AG10803 (cell line): ENCODE results near the gene PRR5L.
A peak's percentile ranks its signal among the peaks of the same experiment; 100 is the strongest.

Source experiments
- DNase-seq: peaks from one replicate; pipeline ENCODE4 v3.0.0; 2010; ENCODE audit warnings: low read depth
- H3K4me3 ChIP-seq: 2 replicates; pipeline ENCODE4 v1.5.1; 2011; ENCODE audit warnings: mild to moderate bottlenecking, low read length, control low read depth
- CTCF ChIP-seq: conservative IDR thresholded peaks from 2 replicates; pipeline ENCODE4 v1.5.1; 2011; ENCODE audit warnings: mild to moderate bottlenecking, low read length, control low read depth, inconsistent platforms

The PRR5L gene

GRCh38 chr11:36266767-36267166 is 29.3 kb upstream of the PRR5L start:
- no peak overlapping the region for H3K4me3 ChIP-seq
- no peak for TF ChIP-seq CTCF
- DNase-seq = peak; percentile 45

- no peak for DNase-seq
- TF ChIP-seq CTCF = no peak
- no peak overlapping the region for H3K4me3 ChIP-seq
Observed at GRCh38 chr11:36268337-36268985, 27.6 kb upstream of the PRR5L start.

GRCh38 chr11:36270701-36271100 is 25.4 kb upstream of the PRR5L start:
- H3K4me3 ChIP-seq = no peak overlapping the region
- no peak for TF ChIP-seq CTCF
- no peak for DNase-seq

- no peak for TF ChIP-seq CTCF
- DNase-seq = no peak
Observed at GRCh38 chr11:36271794-36272407, 24.2 kb upstream of the PRR5L start.

GRCh38 chr11:36273110-36273509 is 23.0 kb upstream of the PRR5L start:
- no peak for DNase-seq
- no peak overlapping the region for H3K4me3 ChIP-seq
- no peak for TF ChIP-seq CTCF

More at GRCh38 chr11:36271794-36272407, 24.2 kb upstream of the PRR5L start:
- H3K4me3 ChIP-seq = no peak overlapping the region

- DNase-seq = no peak
- H3K4me3 ChIP-seq = no peak overlapping the region
- TF ChIP-seq CTCF = no peak
Observed at GRCh38 chr11:36274414-36274813, 21.7 kb upstream of the PRR5L start.

- TF ChIP-seq CTCF = no peak
- H3K4me3 ChIP-seq = no peak overlapping the region
- DNase-seq = no peak
Observed at GRCh38 chr11:36278531-36279282, 17.4 kb upstream of the PRR5L start.
